Stimulated activated CD4-positive, alpha-beta T cell treated with anti-CD3 and anti-CD28 coated beads, Interleukin-15, amount 100 ng/mL, for 48 hours (primary cell): Measurements from ENCODE around the gene HELQ.

ENCODE experiments used
- DNase-seq, 2 donors: peaks; one replicate each; pipeline ENCODE4 v3.0.0-alpha.2; 2020; ENCODE audit warnings: low read depth in 2 of 2

The HELQ gene

GRCh38 chr4:83372931-83373330, 82.7 kb downstream of the HELQ start:
- DNase-seq: no peak

- no peak for DNase-seq
Measured at GRCh38 chr4:83371936-83372335, 83.7 kb downstream of the HELQ start.

GRCh38 chr4:83371235-83371634, 84.4 kb downstream of the HELQ start:
- DNase-seq: no peak

- DNase-seq: no peak
Measured at GRCh38 chr4:83370640-83370906, 85.0 kb downstream of the HELQ start.

GRCh38 chr4:83369831-83370639, 85.6 kb downstream of the HELQ start:
- no peak for DNase-seq

GRCh38 chr4:83364312-83364711, 91.3 kb downstream of the HELQ start:
- no peak for DNase-seq

GRCh38 chr4:83362492-83363329, 92.9 kb downstream of the HELQ start:
- DNase-seq: no peak

GRCh38 chr4:83361416-83362103, 94.1 kb downstream of the HELQ start:
- no peak for DNase-seq

GRCh38 chr4:83360018-83360417, 95.6 kb downstream of the HELQ start:
- no peak for DNase-seq

- DNase-seq: no peak
Measured at GRCh38 chr4:83358410-83358809, 97.2 kb downstream of the HELQ start.
